ENCODE results near the gene FOXN3. TPM values are rescaled to one million over a fixed set of nuclear protein-coding genes. Genes with fewer than 3 reads are reported as not detected.

Gene FOXN3
- total RNA-seq, 2 donors from 2014 or later, result 116 to 117 TPM

- H3K4me1 Mint-ChIP-seq, result peaks cover 38% of the 10 kb centered on the region
- no peak for DNase-seq
- H3K4me3 Mint-ChIP-seq, result no peak overlapping the region
- ATAC-seq, result no peak
- H3K36me3 Mint-ChIP-seq (ENCODE audit: low read depth), result peaks cover 3% of the 10 kb centered on the region
- H3K27me3 Mint-ChIP-seq, result no peaks in the 10 kb centered on the region
- no peaks in the 10 kb centered on the region for H3K9me3 ChIP-seq (ENCODE audit: control insufficient read depth, low read length, poor library complexity, severe bottlenecking)
- H3K27ac Mint-ChIP-seq, result peak overlapping the region; percentile 34
Observed at GRCh38 chr14:89368490-89369477, 48.2 kb downstream of the FOXN3 start.

- H3K9me3 ChIP-seq (ENCODE audit: control insufficient read depth, low read length, poor library complexity, severe bottlenecking), result no peaks in the 10 kb centered on the region
- peaks cover 37% of the 10 kb centered on the region for H3K4me1 Mint-ChIP-seq
- no peaks in the 10 kb centered on the region for H3K27me3 Mint-ChIP-seq
- ATAC-seq (no peak), DNase-seq (no peak)
- no peak overlapping the region for H3K27ac Mint-ChIP-seq
- H3K36me3 Mint-ChIP-seq (ENCODE audit: low read depth), result peaks cover 3% of the 10 kb centered on the region
- H3K4me3 Mint-ChIP-seq, result no peak overlapping the region
Observed at GRCh38 chr14:89367779-89368120, 49.3 kb downstream of the FOXN3 start.

- H3K27ac Mint-ChIP-seq, result no peak overlapping the region
- peaks cover 3% of the 10 kb centered on the region for H3K36me3 Mint-ChIP-seq (ENCODE audit: low read depth)
- no peak overlapping the region for H3K4me3 Mint-ChIP-seq
- DNase-seq, result no peak
- ATAC-seq, result no peak
- no peaks in the 10 kb centered on the region for H3K9me3 ChIP-seq (ENCODE audit: control insufficient read depth, low read length, poor library complexity, severe bottlenecking)
- peaks cover 33% of the 10 kb centered on the region for H3K4me1 Mint-ChIP-seq
- no peaks in the 10 kb centered on the region for H3K27me3 Mint-ChIP-seq
Observed at GRCh38 chr14:89366864-89367778, 49.9 kb downstream of the FOXN3 start.

GRCh38 chr14:89365061-89365801, 51.8 kb downstream of the FOXN3 start:
- Mint-ChIP-seq H3K4me1 (peaks cover 26% of the 10 kb centered on the region), H3K36me3 (ENCODE audit: low read depth) (no peaks in the 10 kb centered on the region), H3K27ac (peak overlapping the region; percentile 92), H3K4me3 (peak overlapping the region; percentile 87), H3K27me3 (no peaks in the 10 kb centered on the region)
- DNase-seq (peak in 2 of 3 donors; percentile 23 to 25), ATAC-seq (peak; percentile 93)
- no peaks in the 10 kb centered on the region for H3K9me3 ChIP-seq (ENCODE audit: control insufficient read depth, low read length, poor library complexity, severe bottlenecking)

- Mint-ChIP-seq H3K36me3 (ENCODE audit: low read depth) (no peaks in the 10 kb centered on the region), H3K27ac (peak overlapping the region; percentile 92), H3K4me3 (peak overlapping the region; percentile 87), H3K27me3 (no peaks in the 10 kb centered on the region), H3K4me1 (peaks cover 26% of the 10 kb centered on the region)
- H3K9me3 ChIP-seq (ENCODE audit: control insufficient read depth, low read length, poor library complexity, severe bottlenecking), result no peaks in the 10 kb centered on the region
- no peak for DNase-seq
- no peak for ATAC-seq
Observed at GRCh38 chr14:89364316-89364715, 52.7 kb downstream of the FOXN3 start.

GRCh38 chr14:89360277-89360676, 56.8 kb downstream of the FOXN3 start:
- H3K4me3 Mint-ChIP-seq, result no peak overlapping the region
- no peak for ATAC-seq
- peaks cover 2% of the 10 kb centered on the region for H3K36me3 Mint-ChIP-seq (ENCODE audit: low read depth)
- peaks cover 24% of the 10 kb centered on the region for H3K4me1 Mint-ChIP-seq
- H3K9me3 ChIP-seq (ENCODE audit: control insufficient read depth, low read length, poor library complexity, severe bottlenecking), result no peaks in the 10 kb centered on the region
- no peaks in the 10 kb centered on the region for H3K27me3 Mint-ChIP-seq
- no peak for DNase-seq
- no peak overlapping the region for H3K27ac Mint-ChIP-seq

GRCh38 chr14:89359477-89360222, 57.4 kb downstream of the FOXN3 start:
- H3K4me1 Mint-ChIP-seq, result peaks cover 18% of the 10 kb centered on the region
- no peak for ATAC-seq
- H3K27me3 Mint-ChIP-seq, result no peaks in the 10 kb centered on the region
- peaks cover 2% of the 10 kb centered on the region for H3K36me3 Mint-ChIP-seq (ENCODE audit: low read depth)
- no peak overlapping the region for H3K4me3 Mint-ChIP-seq
- peak overlapping the region; percentile 43 for H3K27ac Mint-ChIP-seq
- H3K9me3 ChIP-seq (ENCODE audit: control insufficient read depth, low read length, poor library complexity, severe bottlenecking), result no peaks in the 10 kb centered on the region
- no peak for DNase-seq

- Mint-ChIP-seq H3K4me3 (no peak overlapping the region), H3K36me3 (ENCODE audit: low read depth) (peaks cover 2% of the 10 kb centered on the region), H3K4me1 (peaks cover 17% of the 10 kb centered on the region), H3K27ac (no peak overlapping the region), H3K27me3 (no peaks in the 10 kb centered on the region)
- no peak for DNase-seq
- no peaks in the 10 kb centered on the region for H3K9me3 ChIP-seq (ENCODE audit: control insufficient read depth, low read length, poor library complexity, severe bottlenecking)
- ATAC-seq, result no peak
Observed at GRCh38 chr14:89357655-89358297, 59.3 kb downstream of the FOXN3 start.

- no peaks in the 10 kb centered on the region for H3K27me3 Mint-ChIP-seq
- no peak for DNase-seq
- H3K4me1 Mint-ChIP-seq, result peaks cover 22% of the 10 kb centered on the region
- no peaks in the 10 kb centered on the region for H3K9me3 ChIP-seq (ENCODE audit: control insufficient read depth, low read length, poor library complexity, severe bottlenecking)
- no peak overlapping the region for H3K4me3 Mint-ChIP-seq
- ATAC-seq, result no peak
- peaks cover 2% of the 10 kb centered on the region for H3K36me3 Mint-ChIP-seq (ENCODE audit: low read depth)
- H3K27ac Mint-ChIP-seq, result peak overlapping the region; percentile 69
Observed at GRCh38 chr14:89356927-89357326, 60.1 kb downstream of the FOXN3 start.

GRCh38 chr14:89356496-89356895, 60.5 kb downstream of the FOXN3 start:
- DNase-seq (no peak), ATAC-seq (no peak)
- H3K36me3 Mint-ChIP-seq (ENCODE audit: low read depth), result peaks cover 2% of the 10 kb centered on the region
- peak overlapping the region; percentile 69 for H3K27ac Mint-ChIP-seq
- no peaks in the 10 kb centered on the region for H3K9me3 ChIP-seq (ENCODE audit: control insufficient read depth, low read length, poor library complexity, severe bottlenecking)
- H3K4me3 Mint-ChIP-seq, result no peak overlapping the region
- peaks cover 24% of the 10 kb centered on the region for H3K4me1 Mint-ChIP-seq
- H3K27me3 Mint-ChIP-seq, result no peaks in the 10 kb centered on the region

- ATAC-seq, result no peak
- Mint-ChIP-seq H3K4me3 (no peak overlapping the region), H3K27ac (no peak overlapping the region), H3K36me3 (ENCODE audit: low read depth) (peaks cover 5% of the 10 kb centered on the region), H3K4me1 (peaks cover 40% of the 10 kb centered on the region), H3K27me3 (no peaks in the 10 kb centered on the region)
- H3K9me3 ChIP-seq (ENCODE audit: control insufficient read depth, low read length, poor library complexity, severe bottlenecking), result no peaks in the 10 kb centered on the region
- DNase-seq, result no peak
Observed at GRCh38 chr14:89353766-89354113, 63.3 kb downstream of the FOXN3 start.
